ENCODE measurements around the gene ADAM12. TPM values are rescaled to one million over a fixed set of nuclear protein-coding genes. Genes with fewer than 3 reads are reported as not detected.

ADAM12 gene
- total and polyA plus RNA-seq, 10 of the 15 experiments (the other 5 are each of a cell fraction or from before 2014, with no cell fraction given), result under 0.01 to 0.62 (median 0.04) TPM; not detected in 5

DNA sequence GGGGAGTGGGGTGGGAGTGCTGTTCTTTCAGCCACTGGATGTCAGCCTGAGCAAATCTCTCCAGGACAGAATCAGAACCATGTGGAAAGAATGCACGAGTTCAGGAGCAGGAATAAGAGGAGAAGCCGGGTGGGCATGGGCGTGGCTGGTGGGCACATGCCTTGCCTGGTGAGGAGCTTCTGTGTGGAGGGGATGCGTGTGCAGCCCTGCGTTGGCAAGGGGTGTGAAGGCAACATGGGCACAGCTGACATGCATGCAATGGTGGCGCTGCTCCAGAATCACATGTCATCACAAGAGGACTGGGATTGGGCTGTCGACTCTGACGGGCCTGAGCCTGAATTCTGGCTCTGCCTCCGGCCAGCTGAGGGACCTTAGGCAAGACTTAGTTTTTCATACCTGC lies 162.1 kb downstream of the ADAM12 start (continued):
- TF ChIP-seq, protein P1, sequence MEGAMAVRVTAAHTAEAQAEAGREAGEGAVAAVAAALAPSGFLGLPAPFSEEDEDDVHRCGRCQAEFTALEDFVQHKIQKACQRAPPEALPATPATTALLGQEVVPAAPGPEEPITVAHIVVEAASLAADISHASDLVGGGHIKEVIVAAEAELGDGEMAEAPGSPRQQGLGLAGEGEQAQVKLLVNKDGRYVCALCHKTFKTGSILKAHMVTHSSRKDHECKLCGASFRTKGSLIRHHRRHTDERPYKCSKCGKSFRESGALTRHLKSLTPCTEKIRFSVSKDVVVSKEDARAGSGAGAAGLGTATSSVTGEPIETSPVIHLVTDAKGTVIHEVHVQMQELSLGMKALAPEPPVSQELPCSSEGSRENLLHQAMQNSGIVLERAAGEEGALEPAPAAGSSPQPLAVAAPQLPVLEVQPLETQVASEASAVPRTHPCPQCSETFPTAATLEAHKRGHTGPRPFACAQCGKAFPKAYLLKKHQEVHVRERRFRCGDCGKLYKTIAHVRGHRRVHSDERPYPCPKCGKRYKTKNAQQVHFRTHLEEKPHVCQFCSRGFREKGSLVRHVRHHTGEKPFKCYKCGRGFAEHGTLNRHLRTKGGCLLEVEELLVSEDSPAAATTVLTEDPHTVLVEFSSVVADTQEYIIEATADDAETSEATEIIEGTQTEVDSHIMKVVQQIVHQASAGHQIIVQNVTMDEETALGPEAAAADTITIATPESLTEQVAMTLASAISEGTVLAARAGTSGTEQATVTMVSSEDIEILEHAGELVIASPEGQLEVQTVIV (IDR thresholded peaks at IDR 0.05; ENCODE audit: borderline replicate concordance, partially characterized antibody), result no peak
- TF ChIP-seq LARP7 (IDR thresholded peaks at IDR 0.05), result no peak
- TF ChIP-seq ZNF207 (IDR thresholded peaks at IDR 0.05; ENCODE audit: borderline replicate concordance), result no peak

DNA sequence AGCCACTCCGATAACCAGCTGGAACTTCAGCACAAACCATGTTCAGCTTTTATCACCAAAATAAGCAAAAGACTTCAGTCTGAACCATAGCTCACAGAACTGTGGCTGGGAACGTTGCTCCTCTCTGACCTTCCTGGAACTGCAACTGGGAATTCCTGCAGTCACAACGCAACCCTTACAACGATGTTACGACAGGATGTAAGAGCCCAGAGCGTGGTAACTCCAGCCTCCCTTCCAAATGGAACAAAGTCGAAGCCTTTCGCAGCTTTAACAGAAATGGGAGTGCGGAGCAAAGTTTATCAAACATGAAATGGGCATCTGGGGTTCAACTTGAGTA lies 162.6 kb downstream of the ADAM12 start:
- ChIA-PET RAD21 (ENCODE audit: unreplicated experiment) (no interaction called here), SMC1A (ENCODE audit: uncharacterized antibody, unreplicated experiment) (no interaction called here), POLR2A (no interaction called here), CTCF (no interaction called here)
- no peaks in the 10 kb centered on the region for H3K36me3 ChIP-seq (ENCODE audit: control insufficient read depth in 2 of 2, insufficient read depth in 2 of 2, low read length in 1 of 2)
- no peaks in the 10 kb centered on the region for H3K79me2 ChIP-seq (ENCODE audit: control insufficient read depth, insufficient read depth, low read length)
- no peaks in the 10 kb centered on the region for H4K20me1 ChIP-seq (ENCODE audit: control insufficient read depth, insufficient read depth)
- BruUV-seq (replicated peaks), result no TSS peak
- H3K4me3 ChIP-seq, result no peak overlapping the region
- H3K9ac ChIP-seq (ENCODE audit: control insufficient read depth, insufficient read depth, low read length), result no peak overlapping the region
- WGBS (ENCODE audit: insufficient coverage, insufficient replicate concordance, low lambda C conversion rate, missing lambda C conversion rate), result 28% methylated on average over 9 of the region's 9 CpGs
- ATAC-seq (no peak), FAIRE-seq (no peak), DNase-seq (ENCODE audit: low read depth, low spot score) (no peak)
- no peaks in the 10 kb centered on the region for H3K27me3 ChIP-seq (replicated peaks in 1 of 2; ENCODE audit: control insufficient read depth in 2 of 2, insufficient read depth in 2 of 2, low read length in 1 of 2)
- H3K9me3 ChIP-seq (replicated peaks; ENCODE audit: control insufficient read depth, insufficient read depth, low read length), result no peaks in the 10 kb centered on the region
- in situ Hi-C loops (cut with MboI) (no loop called here), intact Hi-C loops (cut with micrococcal nuclease; ENCODE audit: unreplicated experiment) (no loop called here)
- H3K27ac ChIP-seq (ENCODE audit: control insufficient read depth, insufficient read depth), result no peak overlapping the region
- no peak overlapping the region for H2AFZ ChIP-seq (ENCODE audit: control insufficient read depth, low read depth, low read length)
- no peak overlapping the region for H3K4me2 ChIP-seq (ENCODE audit: control insufficient read depth, insufficient read depth)
- H3K4me1 ChIP-seq (ENCODE audit: control insufficient read depth, insufficient read depth, low read length), result no peaks in the 10 kb centered on the region
- no peak for TF ChIP-seq IRF4 (IDR thresholded peaks at IDR 0.05; ENCODE audit: low read depth, low read length)
- TF ChIP-seq TCF3 (IDR thresholded peaks at IDR 0.05; ENCODE audit: borderline replicate concordance, insufficient read depth, low read depth, low read length), result no peak
- TF ChIP-seq, protein P2, sequence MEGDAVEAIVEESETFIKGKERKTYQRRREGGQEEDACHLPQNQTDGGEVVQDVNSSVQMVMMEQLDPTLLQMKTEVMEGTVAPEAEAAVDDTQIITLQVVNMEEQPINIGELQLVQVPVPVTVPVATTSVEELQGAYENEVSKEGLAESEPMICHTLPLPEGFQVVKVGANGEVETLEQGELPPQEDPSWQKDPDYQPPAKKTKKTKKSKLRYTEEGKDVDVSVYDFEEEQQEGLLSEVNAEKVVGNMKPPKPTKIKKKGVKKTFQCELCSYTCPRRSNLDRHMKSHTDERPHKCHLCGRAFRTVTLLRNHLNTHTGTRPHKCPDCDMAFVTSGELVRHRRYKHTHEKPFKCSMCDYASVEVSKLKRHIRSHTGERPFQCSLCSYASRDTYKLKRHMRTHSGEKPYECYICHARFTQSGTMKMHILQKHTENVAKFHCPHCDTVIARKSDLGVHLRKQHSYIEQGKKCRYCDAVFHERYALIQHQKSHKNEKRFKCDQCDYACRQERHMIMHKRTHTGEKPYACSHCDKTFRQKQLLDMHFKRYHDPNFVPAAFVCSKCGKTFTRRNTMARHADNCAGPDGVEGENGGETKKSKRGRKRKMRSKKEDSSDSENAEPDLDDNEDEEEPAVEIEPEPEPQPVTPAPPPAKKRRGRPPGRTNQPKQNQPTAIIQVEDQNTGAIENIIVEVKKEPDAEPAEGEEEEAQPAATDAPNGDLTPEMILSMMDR (IDR thresholded peaks at IDR 0.05 in 2 of 3, conservative IDR thresholded peaks at IDR 0.05 in 1 of 3; ENCODE audit: control insufficient read depth in 2 of 3, extremely low read depth in 1 of 3, insufficient read depth in 1 of 3, low read depth in 3 of 3, low read length in 3 of 3), result no peak
- TF ChIP-seq, protein P3, sequence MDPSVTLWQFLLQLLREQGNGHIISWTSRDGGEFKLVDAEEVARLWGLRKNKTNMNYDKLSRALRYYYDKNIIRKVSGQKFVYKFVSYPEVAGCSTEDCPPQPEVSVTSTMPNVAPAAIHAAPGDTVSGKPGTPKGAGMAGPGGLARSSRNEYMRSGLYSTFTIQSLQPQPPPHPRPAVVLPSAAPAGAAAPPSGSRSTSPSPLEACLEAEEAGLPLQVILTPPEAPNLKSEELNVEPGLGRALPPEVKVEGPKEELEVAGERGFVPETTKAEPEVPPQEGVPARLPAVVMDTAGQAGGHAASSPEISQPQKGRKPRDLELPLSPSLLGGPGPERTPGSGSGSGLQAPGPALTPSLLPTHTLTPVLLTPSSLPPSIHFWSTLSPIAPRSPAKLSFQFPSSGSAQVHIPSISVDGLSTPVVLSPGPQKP (IDR thresholded peaks at IDR 0.05; ENCODE audit: low read depth, low read length), result no peak
- TF ChIP-seq, protein P4, sequence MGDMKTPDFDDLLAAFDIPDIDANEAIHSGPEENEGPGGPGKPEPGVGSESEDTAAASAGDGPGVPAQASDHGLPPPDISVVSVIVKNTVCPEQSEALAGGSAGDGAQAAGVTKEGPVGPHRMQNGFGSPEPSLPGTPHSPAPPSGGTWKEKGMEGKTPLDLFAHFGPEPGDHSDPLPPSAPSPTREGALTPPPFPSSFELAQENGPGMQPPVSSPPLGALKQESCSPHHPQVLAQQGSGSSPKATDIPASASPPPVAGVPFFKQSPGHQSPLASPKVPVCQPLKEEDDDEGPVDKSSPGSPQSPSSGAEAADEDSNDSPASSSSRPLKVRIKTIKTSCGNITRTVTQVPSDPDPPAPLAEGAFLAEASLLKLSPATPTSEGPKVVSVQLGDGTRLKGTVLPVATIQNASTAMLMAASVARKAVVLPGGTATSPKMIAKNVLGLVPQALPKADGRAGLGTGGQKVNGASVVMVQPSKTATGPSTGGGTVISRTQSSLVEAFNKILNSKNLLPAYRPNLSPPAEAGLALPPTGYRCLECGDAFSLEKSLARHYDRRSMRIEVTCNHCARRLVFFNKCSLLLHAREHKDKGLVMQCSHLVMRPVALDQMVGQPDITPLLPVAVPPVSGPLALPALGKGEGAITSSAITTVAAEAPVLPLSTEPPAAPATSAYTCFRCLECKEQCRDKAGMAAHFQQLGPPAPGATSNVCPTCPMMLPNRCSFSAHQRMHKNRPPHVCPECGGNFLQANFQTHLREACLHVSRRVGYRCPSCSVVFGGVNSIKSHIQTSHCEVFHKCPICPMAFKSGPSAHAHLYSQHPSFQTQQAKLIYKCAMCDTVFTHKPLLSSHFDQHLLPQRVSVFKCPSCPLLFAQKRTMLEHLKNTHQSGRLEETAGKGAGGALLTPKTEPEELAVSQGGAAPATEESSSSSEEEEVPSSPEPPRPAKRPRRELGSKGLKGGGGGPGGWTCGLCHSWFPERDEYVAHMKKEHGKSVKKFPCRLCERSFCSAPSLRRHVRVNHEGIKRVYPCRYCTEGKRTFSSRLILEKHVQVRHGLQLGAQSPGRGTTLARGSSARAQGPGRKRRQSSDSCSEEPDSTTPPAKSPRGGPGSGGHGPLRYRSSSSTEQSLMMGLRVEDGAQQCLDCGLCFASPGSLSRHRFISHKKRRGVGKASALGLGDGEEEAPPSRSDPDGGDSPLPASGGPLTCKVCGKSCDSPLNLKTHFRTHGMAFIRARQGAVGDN (IDR thresholded peaks at IDR 0.05), result no peak
- no peak for TF ChIP-seq POLR2A (IDR thresholded peaks at IDR 0.05; ENCODE audit: low read depth, low read length)
- no peak for TF ChIP-seq CREB1 (IDR thresholded peaks at IDR 0.05; ENCODE audit: low read depth)
- TF ChIP-seq, protein P5, sequence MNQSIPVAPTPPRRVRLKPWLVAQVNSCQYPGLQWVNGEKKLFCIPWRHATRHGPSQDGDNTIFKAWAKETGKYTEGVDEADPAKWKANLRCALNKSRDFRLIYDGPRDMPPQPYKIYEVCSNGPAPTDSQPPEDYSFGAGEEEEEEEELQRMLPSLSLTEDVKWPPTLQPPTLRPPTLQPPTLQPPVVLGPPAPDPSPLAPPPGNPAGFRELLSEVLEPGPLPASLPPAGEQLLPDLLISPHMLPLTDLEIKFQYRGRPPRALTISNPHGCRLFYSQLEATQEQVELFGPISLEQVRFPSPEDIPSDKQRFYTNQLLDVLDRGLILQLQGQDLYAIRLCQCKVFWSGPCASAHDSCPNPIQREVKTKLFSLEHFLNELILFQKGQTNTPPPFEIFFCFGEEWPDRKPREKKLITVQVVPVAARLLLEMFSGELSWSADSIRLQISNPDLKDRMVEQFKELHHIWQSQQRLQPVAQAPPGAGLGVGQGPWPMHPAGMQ (IDR thresholded peaks at IDR 0.05; ENCODE audit: borderline replicate concordance), result no peak
- TF ChIP-seq CHD1 (IDR thresholded peaks at IDR 0.05; ENCODE audit: low read depth, low read length), result no peak
- no peak for TF ChIP-seq NBN (IDR thresholded peaks at IDR 0.05)

All from GM12878 (cell line).